ENCODE results near the gene ZNF609.
A peak's percentile ranks its signal among the peaks of the same experiment; 100 is the strongest.

ZNF609 gene

DNA sequence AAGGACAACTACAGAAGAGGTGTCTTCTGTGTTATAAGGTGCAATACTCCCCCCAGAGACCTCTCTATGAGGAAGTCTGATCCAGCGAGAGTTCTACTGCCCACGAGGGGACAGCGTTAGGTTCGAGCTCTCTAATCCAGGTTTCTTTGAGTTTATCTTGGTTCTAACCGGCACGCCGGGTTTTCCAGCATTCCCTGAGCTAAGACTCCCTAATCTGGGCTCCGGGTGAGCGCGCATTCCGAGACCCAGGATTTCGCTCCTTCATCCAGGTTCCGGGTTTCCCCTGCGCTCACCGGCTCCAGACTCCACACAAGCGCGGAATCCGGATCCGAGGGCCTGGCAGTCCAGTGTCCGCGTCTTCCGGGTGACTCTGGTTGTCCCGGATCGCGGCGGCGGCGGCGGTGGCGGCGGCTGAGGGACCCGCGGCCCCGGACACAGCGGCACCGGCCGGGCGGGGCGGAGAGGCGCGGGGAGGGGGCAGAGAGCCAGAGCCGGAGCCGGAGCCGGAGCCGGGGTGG is at the start of gene ZNF609:
TSS of gene ZNF609 (plus strand) at position 373 of the 518 bp plus-strand sequence. CDS start 38,842 bp downstream, outside the sequence.
- peak; percentile 56 for DNase-seq

DNA sequence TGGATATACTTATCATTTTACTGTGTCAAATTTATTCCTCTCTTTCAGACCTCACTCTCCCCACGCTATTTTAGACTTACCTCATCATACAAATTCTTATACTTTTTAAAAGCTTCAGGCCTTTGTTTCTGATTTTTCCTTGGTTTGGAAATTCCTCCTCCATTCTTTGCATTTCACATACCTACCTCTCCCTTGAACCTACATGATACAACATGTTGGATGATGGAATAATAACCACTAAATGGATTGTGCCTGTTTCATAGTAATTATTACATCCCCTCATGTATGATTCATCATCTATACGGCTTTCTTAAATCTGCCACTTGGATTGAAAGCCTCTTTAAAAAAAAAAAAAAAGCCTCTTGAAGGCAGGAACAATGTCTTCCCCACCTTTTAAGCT is 48.2 kb upstream of the ZNF609 start:
- no peak for DNase-seq

GRCh38 chr15:64422697-64423096 is 37.7 kb upstream of the ZNF609 start:
- DNase-seq: no peak

DNA sequence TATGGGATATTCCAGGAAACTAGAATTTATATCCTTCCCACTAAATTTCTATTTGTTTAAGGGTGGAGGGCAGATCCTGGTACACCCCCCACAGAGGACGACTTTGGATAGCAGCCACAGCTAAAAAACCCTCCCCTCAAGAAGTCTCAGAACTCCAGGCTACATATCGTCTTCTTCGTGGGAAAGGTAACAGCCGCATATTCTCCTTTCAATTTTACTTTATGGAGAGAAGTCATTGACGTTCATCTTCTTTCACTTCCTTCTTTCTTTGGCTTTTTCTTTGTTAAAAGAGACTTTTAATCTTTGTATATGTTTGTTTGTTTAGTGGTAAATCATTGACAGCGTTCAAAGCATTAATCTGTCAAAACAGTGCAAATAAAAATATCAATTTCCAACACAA is 36.4 kb upstream of the ZNF609 start:
- DNase-seq: no peak

DNA sequence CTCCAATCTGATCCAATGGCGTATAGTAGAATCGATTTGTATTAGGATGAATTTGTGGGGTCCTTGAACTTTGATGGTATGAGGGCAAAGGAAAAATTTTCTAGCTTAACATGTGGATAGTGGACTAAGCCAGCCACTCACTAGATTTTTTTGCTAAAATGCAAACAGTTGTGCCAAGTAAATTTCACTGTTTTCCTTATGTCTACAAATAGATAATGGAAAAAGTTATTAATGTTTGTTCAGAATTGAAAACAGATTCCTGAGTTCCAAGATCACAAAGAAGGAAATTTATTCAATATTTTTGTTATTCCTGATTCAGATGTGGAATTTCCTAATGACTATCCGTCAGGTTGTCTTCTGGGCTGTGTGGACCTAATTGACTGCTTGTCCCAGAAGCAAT is 35.2 kb upstream of the ZNF609 start:
- DNase-seq: no peak

DNA sequence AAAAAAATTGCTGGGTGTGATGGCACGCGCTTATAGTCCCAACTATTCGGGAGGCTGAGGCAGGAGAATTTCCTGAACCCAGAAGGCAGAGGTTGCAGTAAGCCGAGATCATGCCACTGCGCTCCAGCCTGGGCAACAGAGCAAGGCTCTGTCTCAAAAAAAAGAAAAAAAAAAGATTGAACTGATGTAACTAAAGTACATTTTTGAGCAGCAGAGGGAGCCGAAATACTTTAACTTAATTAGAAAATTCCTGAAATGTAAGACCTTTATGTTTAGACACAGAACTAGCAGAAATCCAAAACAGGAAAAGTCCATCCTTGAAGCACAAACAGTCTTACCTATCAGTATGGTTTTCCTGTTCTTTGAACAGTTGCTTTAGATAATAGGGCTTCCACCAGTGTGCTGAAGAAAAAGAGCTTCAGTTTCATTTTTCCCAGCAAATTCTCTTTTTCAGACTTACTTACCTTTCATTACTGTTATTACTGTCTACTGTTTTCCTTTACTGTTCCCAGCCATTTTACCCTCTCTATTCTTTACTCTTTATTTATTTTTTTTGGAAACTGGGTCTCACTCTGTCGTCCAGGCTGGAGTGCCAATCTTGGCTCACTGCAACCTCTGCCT is 33.4 kb upstream of the ZNF609 start:
- DNase-seq: no peak

- DNase-seq: no peak
Measured at GRCh38 chr15:64429448-64429847, 30.9 kb upstream of the ZNF609 start.

- DNase-seq: peak; percentile 66
Measured at GRCh38 chr15:64430000-64430735, 30.2 kb upstream of the ZNF609 start.

- no peak for DNase-seq
Measured at GRCh38 chr15:64437982-64438381, 22.4 kb upstream of the ZNF609 start.

- no peak for DNase-seq
Measured at GRCh38 chr15:64438653-64439447, 21.5 kb upstream of the ZNF609 start.

GRCh38 chr15:64441852-64442251 is 18.5 kb upstream of the ZNF609 start:
- DNase-seq: no peak

- no peak for DNase-seq
Measured at GRCh38 chr15:64443016-64443415, 17.4 kb upstream of the ZNF609 start.

- no peak for DNase-seq
Measured at GRCh38 chr15:64443747-64444621, 16.4 kb upstream of the ZNF609 start.

- no peak for DNase-seq
Measured at GRCh38 chr15:64444836-64445235, 15.5 kb upstream of the ZNF609 start.

DNA sequence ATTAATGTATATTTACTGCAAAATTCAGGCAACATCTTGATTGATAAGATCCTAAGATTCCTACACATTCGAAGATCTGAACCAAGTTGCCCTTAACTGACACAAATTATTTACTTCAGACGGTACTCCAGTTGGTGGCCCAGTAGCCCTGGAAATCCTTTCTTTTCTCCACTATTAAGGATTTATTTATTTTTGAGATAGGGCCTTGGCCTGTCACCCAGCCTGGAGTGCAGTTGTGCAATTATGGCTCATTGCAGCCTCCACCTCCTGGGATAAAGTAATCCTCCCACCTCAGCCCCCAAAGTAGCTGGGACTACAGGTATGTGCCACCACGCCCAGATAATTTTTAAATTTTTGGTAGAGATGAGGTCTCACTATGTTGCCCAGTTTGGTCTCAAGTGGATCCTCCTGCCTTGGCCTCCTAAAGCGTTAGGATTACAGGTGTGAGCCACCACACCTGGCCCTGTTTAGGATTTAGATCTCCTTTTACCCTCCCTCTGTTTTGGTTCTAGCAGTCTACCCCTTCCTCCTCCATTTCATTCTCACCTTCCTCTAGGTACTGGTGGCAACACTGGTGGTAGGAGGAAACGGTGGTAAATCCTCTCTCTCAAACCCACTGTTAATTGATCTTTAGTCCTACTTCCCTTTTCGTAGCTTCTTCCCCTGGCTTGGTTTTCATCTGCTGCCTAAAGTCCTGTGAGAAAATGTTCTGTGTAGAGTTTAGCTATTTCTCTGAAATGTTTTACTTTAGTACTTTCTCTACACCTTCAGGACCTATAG is 12.7 kb upstream of the ZNF609 start:
- DNase-seq: no peak

DNA sequence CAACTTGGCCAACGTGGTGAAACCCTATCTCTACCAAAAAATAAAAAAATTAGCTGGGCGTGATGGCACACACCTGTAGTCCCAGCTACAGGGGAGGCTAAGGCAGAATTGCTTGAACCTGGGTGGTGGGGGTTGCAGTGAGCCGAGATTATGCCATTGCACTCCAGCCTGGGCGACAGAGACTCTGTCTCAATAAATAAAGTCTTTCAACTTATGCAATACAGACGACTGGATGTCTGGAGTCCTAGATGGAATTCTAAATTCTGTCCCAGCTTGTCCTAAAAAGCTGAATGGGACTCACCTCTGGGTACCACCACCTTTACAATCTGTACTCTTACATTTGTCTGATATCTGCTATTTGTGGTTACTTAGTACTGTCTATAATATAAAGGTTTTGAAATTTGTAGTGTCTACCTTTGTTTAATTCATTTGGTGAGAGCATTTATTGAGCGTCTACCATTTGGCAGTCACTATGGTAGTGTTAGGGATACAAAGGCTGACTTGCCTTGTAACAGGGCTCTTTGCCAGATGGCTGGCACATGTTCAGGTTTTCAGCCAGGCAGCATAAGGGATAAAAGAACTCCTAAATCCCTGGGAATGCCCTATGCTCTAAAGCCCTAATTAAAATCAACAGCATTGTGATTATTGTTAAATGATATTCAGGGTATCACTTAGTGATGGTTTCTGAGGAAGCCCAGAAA is 7.2 kb upstream of the ZNF609 start:
- DNase-seq: no peak

- DNase-seq: no peak
Measured at GRCh38 chr15:64453689-64454037, 6.7 kb upstream of the ZNF609 start.

DNA sequence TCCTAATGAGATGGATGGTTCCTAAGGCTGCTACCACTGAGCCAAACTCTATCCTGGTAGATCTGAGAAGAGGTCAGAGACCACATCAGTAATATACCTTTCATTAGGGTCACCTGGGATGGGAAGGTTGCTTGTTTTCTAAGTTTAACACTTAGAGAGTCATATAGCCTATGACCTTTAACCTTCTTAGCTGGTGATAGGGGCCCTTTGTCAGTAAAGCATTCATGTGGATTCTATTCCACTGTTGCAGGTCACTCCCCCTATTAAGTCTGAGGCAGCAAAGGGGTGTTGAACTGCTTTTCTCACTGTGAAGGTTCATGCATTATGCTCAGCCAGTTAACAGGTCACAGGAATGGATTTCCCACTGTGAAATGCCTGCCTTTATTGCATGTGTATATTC is 6.1 kb upstream of the ZNF609 start:
- no peak for DNase-seq

DNA sequence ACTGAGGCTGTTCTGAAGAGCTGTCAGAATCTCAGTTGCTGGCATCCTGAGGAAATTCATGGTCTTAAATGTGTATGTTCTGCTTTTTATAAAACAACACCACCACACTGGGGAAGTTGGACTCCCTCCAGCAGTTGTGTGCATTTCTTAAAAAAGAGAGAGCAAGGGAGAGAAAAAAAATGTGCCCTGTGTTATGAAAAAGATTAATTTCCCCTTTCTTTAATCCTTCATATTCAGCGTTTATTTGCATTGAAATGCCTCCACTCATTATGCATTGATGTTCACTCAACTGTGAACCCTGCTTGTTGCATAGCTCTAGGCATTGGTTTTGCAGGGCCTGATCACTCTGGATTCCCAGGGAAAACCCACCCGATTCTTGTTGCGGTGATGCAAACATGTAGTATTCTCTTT is 4.4 kb upstream of the ZNF609 start:
- no peak for DNase-seq

GRCh38 chr15:64456634-64457108 is 3.7 kb upstream of the ZNF609 start:
- no peak for DNase-seq
